HEK293T (cell line): Measurements from ENCODE around the gene RETN.

Experiments used
- BHLHE40 ChIP-seq: fragments of 450-650 bp; IDR thresholded peaks from 2 replicates; pipeline ENCODE4 v1.6.1; 2016; ENCODE audit warnings: mild to moderate bottlenecking, moderate library complexity, borderline replicate concordance
- FOXK2 ChIP-seq: fragments of 450-650 bp; IDR thresholded peaks from 2 replicates; pipeline ENCODE4 v1.6.1; 2016; ENCODE audit warnings: mild to moderate bottlenecking
- FOXM1 ChIP-seq: fragments of 450-650 bp; IDR thresholded peaks from 2 replicates; pipeline ENCODE4 v1.6.1; 2017; ENCODE audit warnings: mild to moderate bottlenecking, borderline replicate concordance
- HDGF ChIP-seq: fragments of 450-650 bp; IDR thresholded peaks from 2 replicates; pipeline ENCODE4 v1.6.1; 2017; ENCODE audit warnings: antibody characterized with exemption, borderline replicate concordance
- LEF1 ChIP-seq: fragments of 450-650 bp; IDR thresholded peaks from 2 replicates; pipeline ENCODE4 v1.6.1; 2017; ENCODE audit warnings: mild to moderate bottlenecking, borderline replicate concordance
- SP1 ChIP-seq: fragments of 450-650 bp; IDR thresholded peaks from 2 replicates; pipeline ENCODE4 v1.6.1; 2017
- SUZ12 ChIP-seq: fragments of 450-650 bp; IDR thresholded peaks from 2 replicates; pipeline ENCODE4 v1.6.1; 2016; ENCODE audit warnings: mild to moderate bottlenecking
- ZNF384 ChIP-seq: fragments of 450-650 bp; IDR thresholded peaks from 2 replicates; pipeline ENCODE4 v1.6.1; 2016
- TF ChIP-seq, protein P1 (sequence below): fragments of 450-650 bp; IDR thresholded peaks from 2 replicates; pipeline ENCODE4 v1.6.1; 2016

DNA sequence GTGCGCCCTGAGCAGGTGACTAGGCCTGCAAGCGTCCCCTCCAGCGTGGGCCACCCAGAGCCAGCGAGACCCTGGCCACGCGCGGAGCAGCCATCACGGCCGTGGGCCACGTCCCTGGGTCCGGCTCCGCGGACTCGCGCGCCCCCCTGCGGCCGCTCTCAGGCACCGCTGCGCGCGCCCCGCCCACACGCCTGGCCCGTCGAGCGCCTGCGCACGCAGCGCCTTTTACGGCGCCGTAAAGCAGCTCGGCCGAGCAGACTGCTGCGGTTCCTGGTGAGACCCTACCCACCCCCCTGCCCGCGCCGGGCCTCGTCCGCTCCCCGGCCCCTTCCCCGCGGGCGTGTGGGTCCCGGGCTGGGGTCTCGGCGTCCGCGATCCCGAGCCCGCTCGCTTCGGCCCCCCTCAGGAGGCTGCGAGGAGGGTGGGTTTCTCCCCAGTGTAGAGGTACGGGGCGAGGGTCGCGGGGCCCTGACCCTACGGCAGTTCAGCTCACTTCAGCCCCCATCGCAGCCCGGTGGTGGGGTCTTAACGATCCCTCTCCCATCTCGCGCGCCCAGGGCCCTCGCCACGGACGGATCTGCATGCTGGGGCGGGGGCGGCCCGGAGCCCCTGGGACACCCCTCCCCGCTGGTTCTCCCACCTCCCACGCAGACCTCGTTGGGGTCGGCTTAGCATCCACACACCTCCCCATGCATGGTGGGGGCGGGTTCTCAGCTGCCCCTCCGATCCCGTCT is 11.9 kb downstream of the RETN start, which contains the start of gene TRAPPC5:
- TF ChIP-seq SP1 (no peak), SUZ12 (no peak), FOXM1 (no peak), ZNF384 (no peak), HDGF (no peak), FOXK2 (no peak), LEF1 (no peak), BHLHE40 (no peak)
- TF ChIP-seq, protein P1, sequence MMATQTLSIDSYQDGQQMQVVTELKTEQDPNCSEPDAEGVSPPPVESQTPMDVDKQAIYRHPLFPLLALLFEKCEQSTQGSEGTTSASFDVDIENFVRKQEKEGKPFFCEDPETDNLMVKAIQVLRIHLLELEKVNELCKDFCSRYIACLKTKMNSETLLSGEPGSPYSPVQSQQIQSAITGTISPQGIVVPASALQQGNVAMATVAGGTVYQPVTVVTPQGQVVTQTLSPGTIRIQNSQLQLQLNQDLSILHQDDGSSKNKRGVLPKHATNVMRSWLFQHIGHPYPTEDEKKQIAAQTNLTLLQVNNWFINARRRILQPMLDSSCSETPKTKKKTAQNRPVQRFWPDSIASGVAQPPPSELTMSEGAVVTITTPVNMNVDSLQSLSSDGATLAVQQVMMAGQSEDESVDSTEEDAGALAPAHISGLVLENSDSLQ, result no peak
